GM12801 (cell line): Measurements from ENCODE around the gene C6orf136.

Source experiments
- CTCF ChIP-seq: IDR thresholded peaks from one replicate; pipeline ENCODE4 v1.5.1; 2011; ENCODE audit warnings: control low read depth; ENCODE audit not compliant: insufficient read length; ENCODE audit errors: extremely low read depth

The C6orf136 gene

DNA sequence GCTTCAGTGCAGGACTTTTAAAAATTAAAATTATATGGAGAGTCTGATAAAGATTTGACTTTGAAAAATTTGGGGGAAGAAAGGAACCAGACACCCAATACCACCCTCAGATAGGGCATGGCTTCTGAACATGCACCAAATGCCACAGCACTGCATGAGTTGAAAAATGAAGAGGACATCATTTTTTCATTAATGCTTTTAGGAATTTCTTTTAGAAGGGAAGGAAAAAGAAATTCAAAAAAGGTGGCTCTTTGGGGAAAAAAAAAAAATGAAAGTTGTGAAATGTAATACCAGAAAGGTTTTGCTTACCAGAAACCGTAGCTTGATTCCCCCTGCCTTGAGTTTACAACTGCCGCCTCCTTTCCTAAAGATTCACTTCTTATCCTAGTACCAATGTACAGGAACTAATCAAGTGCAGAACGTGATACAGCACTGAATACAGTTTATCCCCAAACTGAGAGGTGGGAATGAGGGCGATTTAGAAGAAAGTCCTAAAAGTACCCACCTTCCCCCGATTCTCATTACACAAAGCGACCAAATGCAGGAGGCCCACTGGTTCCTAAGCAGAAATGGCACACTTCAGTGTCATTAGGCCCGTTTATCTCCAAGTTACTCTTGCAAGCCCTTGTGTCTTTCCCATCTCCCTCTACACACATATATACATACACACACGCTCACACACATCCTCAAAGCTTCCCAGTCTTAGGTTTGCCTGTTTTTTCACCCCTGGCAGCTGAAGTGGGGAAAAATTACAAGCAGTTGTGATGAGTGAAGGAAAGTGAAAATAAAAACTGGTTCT, 32.7 kb upstream of the C6orf136 start:
- no peak for TF ChIP-seq CTCF

GRCh38 chr6:30614843-30615218, 32.1 kb upstream of the C6orf136 start:
- TF ChIP-seq CTCF: no peak

DNA sequence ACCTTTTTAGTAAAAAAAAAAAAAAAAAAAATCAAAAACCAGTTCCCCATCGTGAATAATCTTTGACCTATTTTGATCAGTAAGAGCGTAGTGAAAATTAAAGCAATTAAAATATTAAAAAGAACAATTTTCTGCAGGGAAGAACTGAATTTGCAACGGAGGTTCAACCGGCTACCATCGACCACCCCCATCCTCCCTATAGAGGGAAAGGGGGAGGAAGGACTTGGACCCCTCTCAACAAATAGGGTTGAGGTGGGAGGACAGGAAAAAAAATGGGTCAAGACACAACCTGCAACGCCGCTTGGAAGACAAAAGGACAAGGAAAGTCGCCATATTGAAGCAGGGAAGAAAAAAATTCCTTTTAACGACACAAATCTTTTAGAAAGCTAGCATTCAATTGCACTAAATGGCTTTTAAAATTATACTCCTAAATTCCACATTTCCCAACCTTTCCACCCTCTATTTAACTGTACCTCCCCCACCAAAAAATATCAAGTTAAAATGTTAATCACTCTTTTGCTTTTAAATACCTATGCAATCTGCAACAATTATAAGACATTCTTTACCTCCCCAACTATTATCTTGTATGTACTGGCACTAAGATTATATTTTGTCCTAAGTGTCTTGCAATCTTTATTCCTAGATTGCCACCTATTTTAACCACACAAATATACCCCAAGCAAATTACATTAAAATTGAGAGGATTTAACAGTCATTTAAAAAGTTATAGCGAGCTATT, 31.5 kb upstream of the C6orf136 start:
- TF ChIP-seq CTCF: no peak

DNA sequence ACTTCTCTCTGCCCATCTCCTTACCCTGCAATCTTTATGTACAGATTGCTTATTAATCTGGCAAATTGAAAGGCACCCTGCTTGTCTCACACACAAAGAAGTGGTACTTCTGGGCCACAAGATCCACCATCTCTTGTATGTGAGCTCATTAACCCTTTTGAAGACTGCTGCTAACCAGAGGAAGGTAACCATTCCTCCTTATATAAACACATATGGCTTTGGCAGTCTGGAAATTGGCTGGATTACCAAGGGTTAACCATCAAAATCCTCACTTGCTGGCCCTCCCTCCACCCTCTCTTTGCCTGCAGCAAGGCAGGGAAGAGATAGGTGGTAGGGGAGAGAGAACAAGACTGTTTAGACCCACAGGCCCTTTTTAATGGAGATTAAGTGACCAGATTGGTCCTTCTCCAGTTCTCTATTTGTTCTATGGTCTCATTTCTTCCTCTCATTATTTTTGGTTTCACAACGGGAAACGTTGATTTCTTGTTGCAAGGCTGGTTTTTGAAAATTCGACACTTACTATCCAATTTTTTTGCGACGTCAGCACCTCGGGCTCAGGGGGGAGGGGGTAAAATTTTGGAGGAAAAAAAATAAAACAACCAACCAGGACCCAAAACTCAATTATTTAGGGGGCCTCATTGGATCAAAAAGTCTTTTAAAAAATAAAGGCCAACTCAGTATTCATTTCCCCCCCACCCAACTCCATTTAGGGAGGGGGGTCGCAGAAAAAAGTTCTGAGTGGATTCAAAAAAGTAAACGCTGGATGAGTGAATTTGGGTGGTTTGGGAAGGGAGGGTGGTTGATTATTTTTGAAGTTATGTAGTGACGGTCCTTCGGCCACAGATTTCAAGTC, 30.7 kb upstream of the C6orf136 start:
- TF ChIP-seq CTCF: no peak

- no peak for TF ChIP-seq CTCF
Observed at GRCh38 chr6:30616811-30617564, 29.9 kb upstream of the C6orf136 start, which contains the start of gene PPP1R10. Gene PPP1R10 (minus strand): TSS chr6:30617243. CDS start chr6:30609944, 7,299 bp downstream.

DNA sequence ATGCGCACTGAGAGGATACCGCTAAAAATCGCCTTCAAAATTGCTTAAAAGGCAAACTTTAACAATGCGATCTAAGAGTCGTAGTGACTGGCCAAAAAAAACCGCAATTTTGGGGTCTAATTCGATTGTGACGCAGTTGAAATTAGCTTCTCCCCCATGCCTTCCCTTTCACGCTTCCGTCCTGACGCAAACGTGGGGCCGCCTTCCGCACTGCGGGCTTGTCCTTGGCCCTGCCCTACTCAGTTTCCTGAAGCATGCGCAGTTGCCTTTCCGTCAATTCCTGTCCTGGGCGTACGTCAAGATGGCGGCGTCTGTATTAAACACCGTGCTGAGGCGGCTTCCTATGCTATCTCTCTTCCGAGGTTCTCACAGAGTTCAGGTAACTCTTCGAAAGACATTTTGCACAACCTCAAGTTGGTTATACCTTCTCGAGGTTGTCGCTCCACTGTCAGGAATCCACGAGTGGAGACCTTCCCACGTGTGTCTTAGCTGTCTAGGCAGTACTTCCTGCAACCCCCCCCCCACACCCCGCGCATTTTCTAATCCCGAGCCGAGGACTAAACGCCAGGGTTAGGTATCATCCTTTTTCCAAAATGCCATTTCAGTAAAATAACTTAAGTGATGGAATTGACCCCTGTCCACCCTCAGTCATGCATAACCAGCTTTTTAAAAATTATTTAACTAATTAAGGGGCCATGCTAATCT, 29.2 kb upstream of the C6orf136 start, which contains the start of gene MRPS18B:
Gene MRPS18B, plus strand, starts transcription at position 276 of the 705 bp plus-strand sequence. Its CDS starts 26 bp downstream, at position 302.
- no peak for TF ChIP-seq CTCF
